GM19193 (cell line): ENCODE measurements around the gene PAPPA.

Experiments
- POLR2A ChIP-seq: IDR thresholded peaks from 4 replicates; pipeline ENCODE4 v1.6.1; 2011; ENCODE audit not compliant: insufficient read depth, insufficient read length; ENCODE audit errors: extremely low read depth

The PAPPA gene

GRCh38 chr9:116163293-116164055, 9.9 kb downstream of the PAPPA start:
- no peak for TF ChIP-seq POLR2A

- TF ChIP-seq POLR2A, result no peak
Measured at GRCh38 chr9:116165912-116166311, 12.3 kb downstream of the PAPPA start.

- no peak for TF ChIP-seq POLR2A
Measured at GRCh38 chr9:116166713-116167112, 13.1 kb downstream of the PAPPA start.

- no peak for TF ChIP-seq POLR2A
Measured at GRCh38 chr9:116168231-116168630, 14.6 kb downstream of the PAPPA start.

- TF ChIP-seq POLR2A, result no peak
Measured at GRCh38 chr9:116172216-116172615, 18.6 kb downstream of the PAPPA start.

GRCh38 chr9:116174347-116174746, 20.8 kb downstream of the PAPPA start:
- no peak for TF ChIP-seq POLR2A

GRCh38 chr9:116175614-116176013, 22.0 kb downstream of the PAPPA start:
- TF ChIP-seq POLR2A, result no peak

- no peak for TF ChIP-seq POLR2A
Measured at GRCh38 chr9:116178481-116179211, 25.1 kb downstream of the PAPPA start.

- no peak for TF ChIP-seq POLR2A
Measured at GRCh38 chr9:116179568-116179967, 26.0 kb downstream of the PAPPA start.

- TF ChIP-seq POLR2A, result no peak
Measured at GRCh38 chr9:116181853-116182610, 28.4 kb downstream of the PAPPA start.

GRCh38 chr9:116182876-116183275, 29.3 kb downstream of the PAPPA start:
- no peak for TF ChIP-seq POLR2A

- no peak for TF ChIP-seq POLR2A
Measured at GRCh38 chr9:116187570-116188170, 34.1 kb downstream of the PAPPA start.

GRCh38 chr9:116189683-116190082, 36.1 kb downstream of the PAPPA start:
- no peak for TF ChIP-seq POLR2A

GRCh38 chr9:116190637-116191396, 37.2 kb downstream of the PAPPA start:
- TF ChIP-seq POLR2A, result no peak

GRCh38 chr9:116191576-116192415, 38.2 kb downstream of the PAPPA start:
- no peak for TF ChIP-seq POLR2A
